Panc1 (cell line): ENCODE data around the gene IGFBP5.

ENCODE experiments used
- POLR2AphosphoS5 ChIP-seq: IDR thresholded peaks from 2 replicates; pipeline ENCODE4 v1.6.1; 2012; ENCODE audit warnings: mild to moderate bottlenecking, low read depth, low read length, moderate library complexity
- TCF7L2 ChIP-seq: IDR thresholded peaks from 2 replicates; pipeline ENCODE4 v1.6.1; 2011; ENCODE audit warnings: mild to moderate bottlenecking, low read depth, low read length, inconsistent platforms
- TF ChIP-seq, protein P1 (sequence below): fragments of 450-650 bp; IDR thresholded peaks from 2 replicates; pipeline ENCODE4 v1.5.1; 2017; ENCODE audit warnings: mild to moderate bottlenecking

GRCh38 chr2:216678098-216678465 lies 17.3 kb downstream of the IGFBP5 start:
- TF ChIP-seq, protein P1, sequence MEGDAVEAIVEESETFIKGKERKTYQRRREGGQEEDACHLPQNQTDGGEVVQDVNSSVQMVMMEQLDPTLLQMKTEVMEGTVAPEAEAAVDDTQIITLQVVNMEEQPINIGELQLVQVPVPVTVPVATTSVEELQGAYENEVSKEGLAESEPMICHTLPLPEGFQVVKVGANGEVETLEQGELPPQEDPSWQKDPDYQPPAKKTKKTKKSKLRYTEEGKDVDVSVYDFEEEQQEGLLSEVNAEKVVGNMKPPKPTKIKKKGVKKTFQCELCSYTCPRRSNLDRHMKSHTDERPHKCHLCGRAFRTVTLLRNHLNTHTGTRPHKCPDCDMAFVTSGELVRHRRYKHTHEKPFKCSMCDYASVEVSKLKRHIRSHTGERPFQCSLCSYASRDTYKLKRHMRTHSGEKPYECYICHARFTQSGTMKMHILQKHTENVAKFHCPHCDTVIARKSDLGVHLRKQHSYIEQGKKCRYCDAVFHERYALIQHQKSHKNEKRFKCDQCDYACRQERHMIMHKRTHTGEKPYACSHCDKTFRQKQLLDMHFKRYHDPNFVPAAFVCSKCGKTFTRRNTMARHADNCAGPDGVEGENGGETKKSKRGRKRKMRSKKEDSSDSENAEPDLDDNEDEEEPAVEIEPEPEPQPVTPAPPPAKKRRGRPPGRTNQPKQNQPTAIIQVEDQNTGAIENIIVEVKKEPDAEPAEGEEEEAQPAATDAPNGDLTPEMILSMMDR = no peak
- TF ChIP-seq TCF7L2 = no peak
- TF ChIP-seq POLR2AphosphoS5 = no peak
